GM23338 (cell line): ENCODE results near the gene LEMD1. TPM values are rescaled to one million over a fixed set of nuclear protein-coding genes. Genes with fewer than 3 reads are reported as not detected.

ENCODE experiments used
- ATAC-seq: fragments of 200-7000 bp; cut with Tn5 transposase; 3 replicates; pipeline ENCODE4 v1.9.1; 2020
- DNase-seq: peaks from one replicate; pipeline ENCODE4 v3.0.0-alpha.2; 2015; ENCODE audit warnings: low spot score
- H2AFZ ChIP-seq: fragments of 200-600 bp; sonication (generic); 2 replicates; pipeline ENCODE4 v1.8.0; 2016; ENCODE audit warnings: antibody characterized with exemption, mild to moderate bottlenecking, moderate library complexity
- H3F3A ChIP-seq: fragments of 200-600 bp; sonication (generic); replicated peaks from 2 replicates; pipeline ENCODE4 v1.8.0; 2017; ENCODE audit warnings: antibody characterized with exemption, mixed run types, low read depth
- H3K27ac ChIP-seq: fragments of 200-600 bp; sonication (generic); 2 replicates; pipeline ENCODE4 v1.6.1; 2016; ENCODE audit warnings: low read depth
- H3K27me3 ChIP-seq: fragments of 200-600 bp; sonication (generic); 2 replicates; pipeline ENCODE4 v1.8.0; 2016; ENCODE audit warnings: mild to moderate bottlenecking, mixed run types, moderate library complexity; ENCODE audit not compliant: insufficient read depth
- H3K36me3 ChIP-seq: fragments of 200-600 bp; sonication (generic); 2 replicates; pipeline ENCODE4 v1.8.0; 2016; ENCODE audit warnings: mild to moderate bottlenecking; ENCODE audit not compliant: insufficient read depth
- H3K4me1 ChIP-seq: fragments of 200-600 bp; sonication (generic); 2 replicates; pipeline ENCODE4 v1.8.0; 2016; ENCODE audit warnings: mild to moderate bottlenecking, moderate library complexity; ENCODE audit not compliant: insufficient read depth
- H3K4me2 ChIP-seq: fragments of 200-600 bp; sonication (generic); 2 replicates; pipeline ENCODE4 v1.7.1; 2017; ENCODE audit warnings: mixed run types
- H3K4me3 ChIP-seq: fragments of 200-600 bp; sonication (generic); 2 replicates; pipeline ENCODE4 v1.6.1; 2016; ENCODE audit warnings: mixed run types
- H3K79me2 ChIP-seq: fragments of 200-600 bp; sonication (generic); replicated peaks from 2 replicates; pipeline ENCODE4 v1.8.0; 2017; ENCODE audit warnings: mild to moderate bottlenecking; ENCODE audit not compliant: insufficient read depth
- H3K9me2 ChIP-seq: fragments of 200-600 bp; sonication (generic); 2 replicates; pipeline ENCODE4 v1.8.0; 2017; ENCODE audit not compliant: insufficient read depth
- H4K20me1 ChIP-seq: fragments of 200-600 bp; sonication (generic); replicated peaks from 2 replicates; pipeline ENCODE4 v1.8.0; 2017; ENCODE audit warnings: mild to moderate bottlenecking; ENCODE audit not compliant: insufficient read depth
- H3K27ac Mint-ChIP-seq: 2 replicates; pipeline ENCODE4 v1.8.0; 2020; ENCODE audit warnings: inconsistent platforms, mild to moderate bottlenecking, moderate library complexity, mixed read lengths
- H3K27me3 Mint-ChIP-seq: 3 replicates; pipeline ENCODE4 v1.8.0; 2022; ENCODE audit warnings: low read depth, mild to moderate bottlenecking, moderate library complexity, mixed read lengths, inconsistent platforms; ENCODE audit not compliant: insufficient read depth, poor library complexity
- H3K36me3 Mint-ChIP-seq: 3 replicates; pipeline ENCODE4 v1.8.0; 2021; ENCODE audit warnings: low read depth, mild to moderate bottlenecking, inconsistent platforms, moderate library complexity, mixed read lengths
- H3K4me1 Mint-ChIP-seq: 3 replicates; pipeline ENCODE4 v1.8.0; 2020; ENCODE audit warnings: mild to moderate bottlenecking, inconsistent platforms, mixed read lengths
- H3K4me3 Mint-ChIP-seq: 3 replicates; pipeline ENCODE4 v1.8.0; 2021; ENCODE audit warnings: moderate library complexity, mild to moderate bottlenecking, inconsistent platforms, mixed read lengths
- H3K9me3 Mint-ChIP-seq: 3 replicates; pipeline ENCODE4 v1.8.0; 2020; ENCODE audit warnings: moderate library complexity, mild to moderate bottlenecking, inconsistent platforms, mixed read lengths
- CREB1 ChIP-seq: fragments of 250-450 bp; sonication (Bioruptor Pico); IDR thresholded peaks from 2 replicates; pipeline ENCODE4 v1.5.0; 2020; ENCODE audit warnings: low read depth, mild to moderate bottlenecking, moderate library complexity
- CTCF ChIP-seq, 2 experiments: fragments of 200-600 bp in 1 of 2; sonication (generic) in 1 of 2; conservative IDR thresholded peaks; 2 replicates each; pipeline versions ENCODE4 v1.5.1 to v1.6.1; 2016 to 2017; ENCODE audit warnings: antibody characterized with exemption in 2 of 2, low read depth in 2 of 2, mild to moderate bottlenecking in 2 of 2, moderate library complexity in 1 of 2
- EZH2 ChIP-seq: fragments of 200-600 bp; sonication (generic); IDR thresholded peaks from one replicate; pipeline ENCODE4 v1.8.0; 2017; ENCODE audit warnings: antibody characterized with exemption, mild to moderate bottlenecking, low read depth; ENCODE audit not compliant: unreplicated experiment
- POLR2AphosphoS5 ChIP-seq: IDR thresholded peaks from 2 replicates; pipeline ENCODE4 v1.6.1; 2016; ENCODE audit warnings: antibody characterized with exemption, low read depth
- REST ChIP-seq: IDR thresholded peaks from one replicate; pipeline ENCODE4 v1.6.1; 2018; ENCODE audit warnings: antibody characterized with exemption; ENCODE audit not compliant: unreplicated experiment
- STAT1 ChIP-seq: IDR thresholded peaks from one replicate; pipeline ENCODE4 v1.6.1; 2016; ENCODE audit warnings: antibody characterized with exemption; ENCODE audit not compliant: unreplicated experiment
- ZNF331 ChIP-seq: fragments of 250-450 bp; sonication (Bioruptor Pico); IDR thresholded peaks from 2 replicates; pipeline ENCODE4 v1.5.0; 2020; ENCODE audit warnings: low read depth, mild to moderate bottlenecking, moderate library complexity
- polyA plus RNA-seq: library from polyadenylated mRNA; unstranded; fragments of >200 nt; fragmentation: Nextera tagmentation; extraction: Ambion mirVana; gene quantifications from 2 replicates; pipeline ENCODE4 v1.2.1, GENCODE V29; 2016
- total RNA-seq: library from RNA; depleted of rRNA; stranded (reverse); fragments of >200 nt; shearing (Covaris generic); gene quantifications from 2 replicates; pipeline ENCODE4 v1.2.3, GENCODE V29; 2014
- TF ChIP-seq, protein P1 (sequence below): fragments of 250-450 bp; sonication (Bioruptor Pico); IDR thresholded peaks from 2 replicates; pipeline ENCODE4 v1.5.0; 2020; ENCODE audit warnings: mild to moderate bottlenecking, moderate library complexity
- TF ChIP-seq, protein P2 (sequence below): IDR thresholded peaks from 2 replicates; pipeline ENCODE4 v1.6.1; 2016; ENCODE audit warnings: antibody characterized with exemption

Gene LEMD1
- total and polyA plus RNA-seq, 2 experiments from 2014 or later: 4.7 to 10.7 TPM

- TF ChIP-seq CTCF (conservative IDR thresholded peaks at IDR 0.05; ENCODE audit: low read depth in 2 of 2) (0 out of 4 replicates have a peak, but pooled peaks of 1 of the 2 experiments have one; percentile 11), STAT1 (no peak), CREB1 (CRISPR knock-in tag) (no peak)
These were observed 77.6 kb downstream of the LEMD1 start (continued) for GRCh38 chr1:205344066-205344928.

- H3K4me1 ChIP-seq: peaks cover 28% of the 10 kb centered on the region
- H2AFZ ChIP-seq: peak overlapping the region; percentile 97
- H3F3A ChIP-seq: peaks cover 13% of the 10 kb centered on the region; the same call in 1 of the 2 replicates
- Mint-ChIP-seq H3K9me3 (no peaks in the 10 kb centered on the region), H3K4me1 (peaks cover 13% of the 10 kb centered on the region), H3K4me3 (peak overlapping the region; percentile 69; the same call in 2 of the 3 replicates), H3K36me3 (no peaks in the 10 kb centered on the region), H3K27ac (no peak overlapping the region), H3K27me3 (peaks cover 44% of the 10 kb centered on the region)
- ATAC-seq: peak; percentile 69
- no peaks in the 10 kb centered on the region for H4K20me1 ChIP-seq
- H3K4me3 ChIP-seq: peak overlapping the region; percentile 75
- no peaks in the 10 kb centered on the region for H3K9me2 ChIP-seq
- peak overlapping the region; percentile 93 for H3K4me2 ChIP-seq
- DNase-seq: peak; percentile 78
- H3K36me3 ChIP-seq: no peaks in the 10 kb centered on the region
- peaks cover 50% of the 10 kb centered on the region for H3K27me3 ChIP-seq
- H3K79me2 ChIP-seq: no peaks in the 10 kb centered on the region
- no peak overlapping the region for H3K27ac ChIP-seq
- TF ChIP-seq ZNF331 (CRISPR knock-in tag): no peak
- no peak for TF ChIP-seq STAT1
- TF ChIP-seq, protein P1, sequence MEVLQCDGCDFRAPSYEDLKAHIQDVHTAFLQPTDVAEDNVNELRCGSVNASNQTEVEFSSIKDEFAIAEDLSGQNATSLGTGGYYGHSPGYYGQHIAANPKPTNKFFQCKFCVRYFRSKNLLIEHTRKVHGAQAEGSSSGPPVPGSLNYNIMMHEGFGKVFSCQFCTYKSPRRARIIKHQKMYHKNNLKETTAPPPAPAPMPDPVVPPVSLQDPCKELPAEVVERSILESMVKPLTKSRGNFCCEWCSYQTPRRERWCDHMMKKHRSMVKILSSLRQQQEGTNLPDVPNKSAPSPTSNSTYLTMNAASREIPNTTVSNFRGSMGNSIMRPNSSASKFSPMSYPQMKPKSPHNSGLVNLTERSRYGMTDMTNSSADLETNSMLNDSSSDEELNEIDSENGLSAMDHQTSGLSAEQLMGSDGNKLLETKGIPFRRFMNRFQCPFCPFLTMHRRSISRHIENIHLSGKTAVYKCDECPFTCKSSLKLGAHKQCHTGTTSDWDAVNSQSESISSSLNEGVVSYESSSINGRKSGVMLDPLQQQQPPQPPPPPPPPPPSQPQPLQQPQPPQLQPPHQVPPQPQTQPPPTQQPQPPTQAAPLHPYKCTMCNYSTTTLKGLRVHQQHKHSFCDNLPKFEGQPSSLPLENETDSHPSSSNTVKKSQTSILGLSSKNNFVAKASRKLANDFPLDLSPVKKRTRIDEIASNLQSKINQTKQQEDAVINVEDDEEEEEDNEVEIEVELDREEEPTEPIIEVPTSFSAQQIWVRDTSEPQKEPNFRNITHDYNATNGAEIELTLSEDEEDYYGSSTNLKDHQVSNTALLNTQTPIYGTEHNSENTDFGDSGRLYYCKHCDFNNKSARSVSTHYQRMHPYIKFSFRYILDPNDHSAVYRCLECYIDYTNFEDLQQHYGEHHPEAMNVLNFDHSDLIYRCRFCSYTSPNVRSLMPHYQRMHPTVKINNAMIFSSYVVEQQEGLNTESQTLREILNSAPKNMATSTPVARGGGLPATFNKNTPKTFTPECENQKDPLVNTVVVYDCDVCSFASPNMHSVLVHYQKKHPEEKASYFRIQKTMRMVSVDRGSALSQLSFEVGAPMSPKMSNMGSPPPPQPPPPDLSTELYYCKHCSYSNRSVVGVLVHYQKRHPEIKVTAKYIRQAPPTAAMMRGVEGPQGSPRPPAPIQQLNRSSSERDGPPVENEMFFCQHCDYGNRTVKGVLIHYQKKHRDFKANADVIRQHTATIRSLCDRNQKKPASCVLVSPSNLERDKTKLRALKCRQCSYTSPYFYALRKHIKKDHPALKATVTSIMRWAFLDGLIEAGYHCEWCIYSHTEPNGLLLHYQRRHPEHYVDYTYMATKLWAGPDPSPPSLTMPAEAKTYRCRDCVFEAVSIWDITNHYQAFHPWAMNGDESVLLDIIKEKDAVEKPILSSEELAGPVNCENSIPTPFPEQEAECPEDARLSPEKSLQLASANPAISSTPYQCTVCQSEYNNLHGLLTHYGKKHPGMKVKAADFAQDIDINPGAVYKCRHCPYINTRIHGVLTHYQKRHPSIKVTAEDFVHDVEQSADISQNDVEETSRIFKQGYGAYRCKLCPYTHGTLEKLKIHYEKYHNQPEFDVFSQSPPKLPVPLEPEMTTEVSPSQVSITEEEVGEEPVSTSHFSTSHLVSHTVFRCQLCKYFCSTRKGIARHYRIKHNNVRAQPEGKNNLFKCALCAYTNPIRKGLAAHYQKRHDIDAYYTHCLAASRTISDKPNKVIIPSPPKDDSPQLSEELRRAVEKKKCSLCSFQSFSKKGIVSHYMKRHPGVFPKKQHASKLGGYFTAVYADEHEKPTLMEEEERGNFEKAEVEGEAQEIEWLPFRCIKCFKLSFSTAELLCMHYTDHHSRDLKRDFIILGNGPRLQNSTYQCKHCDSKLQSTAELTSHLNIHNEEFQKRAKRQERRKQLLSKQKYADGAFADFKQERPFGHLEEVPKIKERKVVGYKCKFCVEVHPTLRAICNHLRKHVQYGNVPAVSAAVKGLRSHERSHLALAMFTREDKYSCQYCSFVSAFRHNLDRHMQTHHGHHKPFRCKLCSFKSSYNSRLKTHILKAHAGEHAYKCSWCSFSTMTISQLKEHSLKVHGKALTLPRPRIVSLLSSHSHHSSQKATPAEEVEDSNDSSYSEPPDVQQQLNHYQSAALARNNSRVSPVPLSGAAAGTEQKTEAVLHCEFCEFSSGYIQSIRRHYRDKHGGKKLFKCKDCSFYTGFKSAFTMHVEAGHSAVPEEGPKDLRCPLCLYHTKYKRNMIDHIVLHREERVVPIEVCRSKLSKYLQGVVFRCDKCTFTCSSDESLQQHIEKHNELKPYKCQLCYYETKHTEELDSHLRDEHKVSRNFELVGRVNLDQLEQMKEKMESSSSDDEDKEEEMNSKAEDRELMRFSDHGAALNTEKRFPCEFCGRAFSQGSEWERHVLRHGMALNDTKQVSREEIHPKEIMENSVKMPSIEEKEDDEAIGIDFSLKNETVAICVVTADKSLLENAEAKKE (CRISPR knock-in tag): no peak
- no peak for TF ChIP-seq REST
- no peak for TF ChIP-seq EZH2
- TF ChIP-seq CREB1 (CRISPR knock-in tag): peak; percentile 58
- no peak for TF ChIP-seq POLR2AphosphoS5
- TF ChIP-seq, protein P2, sequence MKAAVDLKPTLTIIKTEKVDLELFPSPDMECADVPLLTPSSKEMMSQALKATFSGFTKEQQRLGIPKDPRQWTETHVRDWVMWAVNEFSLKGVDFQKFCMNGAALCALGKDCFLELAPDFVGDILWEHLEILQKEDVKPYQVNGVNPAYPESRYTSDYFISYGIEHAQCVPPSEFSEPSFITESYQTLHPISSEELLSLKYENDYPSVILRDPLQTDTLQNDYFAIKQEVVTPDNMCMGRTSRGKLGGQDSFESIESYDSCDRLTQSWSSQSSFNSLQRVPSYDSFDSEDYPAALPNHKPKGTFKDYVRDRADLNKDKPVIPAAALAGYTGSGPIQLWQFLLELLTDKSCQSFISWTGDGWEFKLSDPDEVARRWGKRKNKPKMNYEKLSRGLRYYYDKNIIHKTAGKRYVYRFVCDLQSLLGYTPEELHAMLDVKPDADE: no peak
These were observed 78.3 kb downstream of the LEMD1 start for GRCh38 chr1:205343431-205344065.
